Trophoblast cell (in vitro differentiated cells and primary cell): ENCODE data around the gene MYL12A.

Experiments used
- DNase-seq, 2 donors: peaks; one replicate each; pipeline ENCODE4 v3.0.0-alpha.2; 2016
- H2AFZ ChIP-seq: 2 replicates; pipeline ENCODE4 v1.6.1; 2013; ENCODE audit warnings: low read length, moderate library complexity, mild to moderate bottlenecking; ENCODE audit not compliant: insufficient read depth, poor library complexity
- H2AK5ac ChIP-seq: 2 replicates; pipeline ENCODE4 v1.6.1; 2013; ENCODE audit warnings: mild to moderate bottlenecking, low read length
- H2BK120ac ChIP-seq: 2 replicates; pipeline ENCODE4 v1.6.1; 2013; ENCODE audit warnings: low read length, mild to moderate bottlenecking, moderate library complexity; ENCODE audit not compliant: insufficient read depth, poor library complexity
- H2BK12ac ChIP-seq: 2 replicates; pipeline ENCODE4 v1.6.1; 2013; ENCODE audit warnings: mild to moderate bottlenecking, low read length, moderate library complexity
- H2BK5ac ChIP-seq: 2 replicates; pipeline ENCODE4 v1.6.1; 2013; ENCODE audit warnings: low read length, low read depth, moderate library complexity, mild to moderate bottlenecking; ENCODE audit not compliant: poor library complexity
- H3K14ac ChIP-seq: 2 replicates; pipeline ENCODE4 v1.6.1; 2013; ENCODE audit warnings: mild to moderate bottlenecking, low read length
- H3K18ac ChIP-seq: 2 replicates; pipeline ENCODE4 v1.6.1; 2013; ENCODE audit warnings: mild to moderate bottlenecking, low read length
- H3K23ac ChIP-seq: 2 replicates; pipeline ENCODE4 v1.6.1; 2013; ENCODE audit warnings: low read length
- H3K27ac ChIP-seq: 2 replicates; pipeline ENCODE4 v1.5.1; 2013; ENCODE audit warnings: low read depth, mild to moderate bottlenecking, inconsistent platforms, low read length, moderate library complexity
- H3K27me3 ChIP-seq: 2 replicates; pipeline ENCODE4 v1.6.1; 2013; ENCODE audit warnings: inconsistent platforms, mild to moderate bottlenecking, low read length, moderate library complexity; ENCODE audit not compliant: insufficient read depth
- H3K36me3 ChIP-seq, 2 experiments: 1 replicate in 1 of 2; 2 replicates in 1 of 2; pipeline ENCODE4 v1.6.1; 2013; ENCODE audit warnings: low read length in 2 of 2, mild to moderate bottlenecking in 2 of 2, moderate library complexity in 1 of 2; ENCODE audit not compliant: insufficient read depth in 2 of 2, control insufficient read depth in 1 of 2
- H3K4ac ChIP-seq: 2 replicates; pipeline ENCODE4 v1.6.1; 2013; ENCODE audit warnings: low read depth, mild to moderate bottlenecking, low read length, moderate library complexity
- H3K4me1 ChIP-seq, 2 experiments: 1 replicate in 1 of 2; 2 replicates in 1 of 2; pipeline ENCODE4 v1.6.1; 2013; ENCODE audit warnings: low read length in 2 of 2, mild to moderate bottlenecking in 2 of 2, moderate library complexity in 1 of 2; ENCODE audit not compliant: insufficient read depth in 2 of 2, control insufficient read depth in 1 of 2
- H3K4me2 ChIP-seq: 2 replicates; pipeline ENCODE4 v1.6.1; 2013; ENCODE audit warnings: inconsistent platforms, mild to moderate bottlenecking, low read length, moderate library complexity
- H3K4me3 ChIP-seq: 2 replicates; pipeline ENCODE4 v1.5.1; 2013; ENCODE audit warnings: mild to moderate bottlenecking, low read depth, low read length, inconsistent platforms
- H3K79me1 ChIP-seq: one replicate; pipeline ENCODE4 v1.6.1; 2013; ENCODE audit warnings: low read length
- H3K79me2 ChIP-seq: 2 replicates; pipeline ENCODE4 v1.6.1; 2013; ENCODE audit warnings: low read length, mild to moderate bottlenecking; ENCODE audit not compliant: control insufficient read depth, insufficient read depth, poor library complexity
- H3K9ac ChIP-seq: 2 replicates; pipeline ENCODE4 v1.6.1; 2013; ENCODE audit warnings: mild to moderate bottlenecking, low read length
- H3K9me3 ChIP-seq: 2 replicates; pipeline ENCODE4 v1.6.1; 2013; ENCODE audit warnings: low read depth, mild to moderate bottlenecking, control low read depth, inconsistent platforms, low read length; ENCODE audit not compliant: insufficient read depth
- H4K12ac ChIP-seq: 2 replicates; pipeline ENCODE4 v1.6.1; 2013; ENCODE audit warnings: low read depth, mild to moderate bottlenecking, low read length, moderate library complexity
- H4K8ac ChIP-seq: 2 replicates; pipeline ENCODE4 v1.6.1; 2013; ENCODE audit warnings: low read depth, mild to moderate bottlenecking, low read length, moderate library complexity
- H4K91ac ChIP-seq: one replicate; pipeline ENCODE4 v1.6.1; 2013; ENCODE audit warnings: low read depth, mild to moderate bottlenecking, low read length, moderate library complexity
- WGBS: extraction: QIAGEN DNeasy Blood & Tissue Kit; methylation state at CpG from one replicate; pipeline ENCODE4 v1.1.7; 2013; ENCODE audit warnings: missing lambda C conversion rate; ENCODE audit not compliant: insufficient read length, insufficient coverage; ENCODE audit errors: extremely low coverage; 5-methylcytosine and 5-hydroxymethylcytosine counted together

MYL12A gene

GRCh38 chr18:3234457-3234856 is 13.1 kb upstream of the MYL12A start:
- DNase-seq = no peak

GRCh38 chr18:3235846-3236245 is 11.8 kb upstream of the MYL12A start:
- Histone ChIP-seq H2AFZ (no peak overlapping the region), H3K23ac (no peak overlapping the region), H2BK12ac (peak overlapping the region; percentile 55), H3K79me2 (no peaks in the 10 kb centered on the region), H3K9ac (no peak overlapping the region), H3K27ac (peak overlapping the region; percentile 72), H2BK120ac (peak overlapping the region; percentile 23), H3K4me3 (no peak overlapping the region), H3K4ac (no peak overlapping the region), H3K4me2 (no peak overlapping the region), H3K18ac (no peak overlapping the region), H3K9me3 (no peaks in the 10 kb centered on the region), H4K12ac (no peak overlapping the region), H2AK5ac (no peak overlapping the region), H2BK5ac (peak overlapping the region; percentile 10), H3K14ac (no peak overlapping the region), H3K4me1 (peaks cover 2 to 17% of the 10 kb centered on the region in 2 experiments), H3K79me1 (peaks cover 2% of the 10 kb centered on the region), H4K91ac (peak overlapping the region; percentile 38), H4K8ac (no peak overlapping the region), H3K27me3 (no peaks in the 10 kb centered on the region), H3K36me3 (no peaks in the 10 kb centered on the region)
- peak in 1 of 2 donors; percentile 44 for DNase-seq
- no CpG with 5 or more reads among the region's 2 CpGs for WGBS

More at GRCh38 chr18:3234457-3234856, 13.1 kb upstream of the MYL12A start:
- Histone ChIP-seq H3K14ac (peak overlapping the region; percentile 53), H2AK5ac (no peak overlapping the region), H3K9ac (no peak overlapping the region), H3K4me3 (no peak overlapping the region), H2BK5ac (no peak overlapping the region), H2AFZ (no peak overlapping the region), H4K8ac (no peak overlapping the region), H3K79me1 (peaks cover 2% of the 10 kb centered on the region), H3K27ac (no peak overlapping the region), H4K12ac (no peak overlapping the region), H3K18ac (peak overlapping the region; percentile 86), H3K23ac (no peak overlapping the region), H3K4me1 (peaks cover 2 to 17% of the 10 kb centered on the region in 2 experiments), H4K91ac (peak overlapping the region; percentile 61), H2BK12ac (peak overlapping the region; percentile 79), H3K4me2 (no peak overlapping the region), H3K79me2 (no peaks in the 10 kb centered on the region), H3K36me3 (no peaks in the 10 kb centered on the region), H3K9me3 (no peaks in the 10 kb centered on the region), H3K4ac (no peak overlapping the region), H3K27me3 (no peaks in the 10 kb centered on the region), H2BK120ac (no peak overlapping the region)
- no CpG with 5 or more reads among the region's 5 CpGs for WGBS

DNA sequence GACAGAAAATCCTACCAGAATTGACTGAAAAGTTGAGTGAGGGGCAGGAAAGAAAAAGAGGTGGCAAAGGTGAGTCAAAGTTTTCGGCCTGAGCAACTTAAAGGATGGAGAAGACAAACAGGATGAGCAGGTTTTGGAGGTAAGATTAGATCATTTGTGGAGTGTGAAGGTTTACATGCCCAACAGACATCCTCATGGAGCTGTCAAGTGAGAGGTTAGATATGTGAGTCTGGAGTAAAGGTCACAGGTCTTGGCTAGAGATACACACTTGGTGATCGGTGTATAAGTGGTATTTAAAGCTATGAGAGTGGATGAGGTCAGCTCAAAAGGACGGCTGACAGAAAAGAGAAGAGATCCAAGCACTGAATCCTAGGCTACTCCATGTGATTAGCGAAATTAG is 11.1 kb upstream of the MYL12A start:
- Histone ChIP-seq H3K79me1 (peaks cover 2% of the 10 kb centered on the region), H3K27ac (peak overlapping the region; percentile 72), H4K8ac (no peak overlapping the region), H3K9ac (no peak overlapping the region), H3K18ac (no peak overlapping the region), H3K9me3 (peaks cover 4% of the 10 kb centered on the region), H3K4ac (no peak overlapping the region), H3K27me3 (no peaks in the 10 kb centered on the region), H2AFZ (no peak overlapping the region), H2AK5ac (no peak overlapping the region), H3K79me2 (no peaks in the 10 kb centered on the region), H3K4me3 (no peak overlapping the region), H3K4me1 (peaks cover 2 to 17% of the 10 kb centered on the region in 2 experiments), H2BK5ac (peak overlapping the region; percentile 42), H4K12ac (no peak overlapping the region), H3K36me3 (peaks cover 0 to 2% of the 10 kb centered on the region in 2 experiments), H3K23ac (no peak overlapping the region), H2BK120ac (no peak overlapping the region), H3K14ac (no peak overlapping the region), H2BK12ac (no peak overlapping the region), H4K91ac (no peak overlapping the region), H3K4me2 (peak overlapping the region; percentile 14)
- peak; percentile 65 to 97 for DNase-seq
- WGBS = no CpG with 5 or more reads among the region's 4 CpGs

DNA sequence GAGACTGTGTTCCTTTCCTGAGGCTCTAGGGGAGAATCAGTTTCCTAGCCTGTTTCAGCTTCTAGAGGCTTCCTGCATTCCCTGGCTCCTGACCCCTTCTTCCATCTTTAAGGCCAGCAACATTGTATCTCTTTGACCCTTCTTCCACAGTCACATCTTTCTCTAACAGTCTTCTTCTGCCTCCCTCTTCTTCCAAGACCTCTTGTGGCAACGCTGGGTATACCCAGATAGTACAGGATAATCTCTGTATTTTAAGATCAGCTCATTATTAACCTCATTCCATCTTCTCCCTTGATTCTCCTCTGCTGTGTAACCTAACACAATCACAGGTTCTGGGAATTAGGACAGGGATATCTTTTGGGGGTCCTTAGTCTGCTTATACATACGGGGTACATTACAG is 8.9 kb upstream of the MYL12A start:
- no peak overlapping the region for H3K18ac ChIP-seq
- no peak overlapping the region for H3K14ac ChIP-seq
- no peak overlapping the region for H2AK5ac ChIP-seq
- H3K4me1 ChIP-seq = peaks cover 2 to 15% of the 10 kb centered on the region in 2 experiments
- H3K79me2 ChIP-seq = no peaks in the 10 kb centered on the region
- H3K79me1 ChIP-seq = peaks cover 2% of the 10 kb centered on the region
- WGBS = no CpG with 5 or more reads among the region's 2 CpGs
- DNase-seq = no peak
- peaks cover 0 to 2% of the 10 kb centered on the region in 2 experiments for H3K36me3 ChIP-seq
- no peak overlapping the region for H3K23ac ChIP-seq
- no peak overlapping the region for H2BK12ac ChIP-seq
- no peak overlapping the region for H3K4me3 ChIP-seq
- no peak overlapping the region for H2BK120ac ChIP-seq
- H3K4ac ChIP-seq = no peak overlapping the region
- no peak overlapping the region for H3K4me2 ChIP-seq
- H3K9ac ChIP-seq = no peak overlapping the region
- H3K27ac ChIP-seq = no peak overlapping the region
- H2BK5ac ChIP-seq = no peak overlapping the region
- no peak overlapping the region for H4K12ac ChIP-seq
- H4K91ac ChIP-seq = no peak overlapping the region
- no peaks in the 10 kb centered on the region for H3K27me3 ChIP-seq
- no peak overlapping the region for H2AFZ ChIP-seq
- H3K9me3 ChIP-seq = peaks cover 6% of the 10 kb centered on the region
- H4K8ac ChIP-seq = no peak overlapping the region
